Esophagus squamous epithelium (tissue), 4 donors: ENCODE results near the gene REXO5.
"Not testable (repeated sequence)": the region's sequence is repeated elsewhere in the genome, so short reads cannot be mapped to it uniquely, and the experiment has no call there.

ENCODE experiments used
- POLR2A ChIP-seq, 4 donors: fragments of 450-650 bp; IDR thresholded peaks; one replicate each; pipeline ENCODE4 v1.6.1; 2017; ENCODE audit warnings: antibody characterized with exemption in 4 of 4, mild to moderate bottlenecking in 4 of 4, moderate library complexity in 3 of 4
- TF ChIP-seq, protein P1 (sequence below), 6 experiments: fragments of 450-650 bp in 4 of 6; fragments of 200-600 bp in 2 of 6; sonication (generic) in 2 of 6; IDR thresholded peaks; one replicate each; pipeline ENCODE4 v1.5.1; 2016 to 2019; ENCODE audit warnings: antibody characterized with exemption in 6 of 6, mild to moderate bottlenecking in 4 of 6, moderate library complexity in 4 of 6

DNA sequence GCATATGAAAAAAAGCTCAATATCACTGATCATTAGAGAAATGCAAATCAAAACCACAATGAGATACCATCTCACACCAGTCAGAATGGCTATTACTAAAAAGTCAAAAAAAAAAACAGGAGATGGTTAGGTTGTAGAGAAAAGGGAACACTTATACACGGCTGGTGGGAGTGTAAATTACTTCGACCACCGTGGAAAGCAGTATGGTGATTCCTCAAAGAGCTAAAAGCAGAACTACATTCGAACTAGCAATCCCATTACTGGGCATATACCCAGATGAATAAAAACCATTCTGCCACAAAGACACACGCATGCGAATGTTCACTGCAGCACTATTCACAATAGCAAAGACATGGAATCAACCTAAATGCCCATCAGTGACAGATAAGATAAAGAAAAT lies 58.0 kb downstream of the REXO5 start:
- TF ChIP-seq, protein P1, sequence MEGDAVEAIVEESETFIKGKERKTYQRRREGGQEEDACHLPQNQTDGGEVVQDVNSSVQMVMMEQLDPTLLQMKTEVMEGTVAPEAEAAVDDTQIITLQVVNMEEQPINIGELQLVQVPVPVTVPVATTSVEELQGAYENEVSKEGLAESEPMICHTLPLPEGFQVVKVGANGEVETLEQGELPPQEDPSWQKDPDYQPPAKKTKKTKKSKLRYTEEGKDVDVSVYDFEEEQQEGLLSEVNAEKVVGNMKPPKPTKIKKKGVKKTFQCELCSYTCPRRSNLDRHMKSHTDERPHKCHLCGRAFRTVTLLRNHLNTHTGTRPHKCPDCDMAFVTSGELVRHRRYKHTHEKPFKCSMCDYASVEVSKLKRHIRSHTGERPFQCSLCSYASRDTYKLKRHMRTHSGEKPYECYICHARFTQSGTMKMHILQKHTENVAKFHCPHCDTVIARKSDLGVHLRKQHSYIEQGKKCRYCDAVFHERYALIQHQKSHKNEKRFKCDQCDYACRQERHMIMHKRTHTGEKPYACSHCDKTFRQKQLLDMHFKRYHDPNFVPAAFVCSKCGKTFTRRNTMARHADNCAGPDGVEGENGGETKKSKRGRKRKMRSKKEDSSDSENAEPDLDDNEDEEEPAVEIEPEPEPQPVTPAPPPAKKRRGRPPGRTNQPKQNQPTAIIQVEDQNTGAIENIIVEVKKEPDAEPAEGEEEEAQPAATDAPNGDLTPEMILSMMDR (IDR thresholded peaks at IDR 0.05), result not testable (repeated sequence)
- not testable (repeated sequence) for TF ChIP-seq POLR2A (IDR thresholded peaks at IDR 0.05)
